Measurements from ENCODE around the gene SPSB1.

Gene SPSB1

GRCh38 chr1:9352377-9353134, 59.9 kb downstream of the SPSB1 start:
- no peak for DNase-seq
- Histone ChIP-seq H3K36me3 (no peaks in the 10 kb centered on the region), H3K27me3 (no peaks in the 10 kb centered on the region), H3K9me3 (no peaks in the 10 kb centered on the region), H3K4me1 (no peaks in the 10 kb centered on the region), H3K4me3 (ENCODE audit: low read depth, low read length) (no peak overlapping the region)
- TF ChIP-seq CTCF (IDR thresholded peaks at IDR 0.05; ENCODE audit: low read depth, low read length): no peak

- H3K9me3 ChIP-seq: no peaks in the 10 kb centered on the region
- no peak for DNase-seq
- no peaks in the 10 kb centered on the region for H3K27me3 ChIP-seq
- no peaks in the 10 kb centered on the region for H3K36me3 ChIP-seq
- no peak for TF ChIP-seq CTCF (IDR thresholded peaks at IDR 0.05; ENCODE audit: low read depth, low read length)
- H3K4me1 ChIP-seq: no peaks in the 10 kb centered on the region
- H3K4me3 ChIP-seq (ENCODE audit: low read depth, low read length): no peak overlapping the region
These were observed 62.8 kb downstream of the SPSB1 start for GRCh38 chr1:9355503-9355902.

- no peak overlapping the region for H3K4me3 ChIP-seq (ENCODE audit: low read depth, low read length)
- H3K4me1 ChIP-seq: no peaks in the 10 kb centered on the region
- H3K27me3 ChIP-seq: no peaks in the 10 kb centered on the region
- no peak for TF ChIP-seq CTCF (IDR thresholded peaks at IDR 0.05; ENCODE audit: low read depth, low read length)
- no peaks in the 10 kb centered on the region for H3K36me3 ChIP-seq
- H3K9me3 ChIP-seq: no peaks in the 10 kb centered on the region
- DNase-seq: no peak
These were observed 63.3 kb downstream of the SPSB1 start for GRCh38 chr1:9356021-9356420.

GRCh38 chr1:9356829-9357466, 64.3 kb downstream of the SPSB1 start:
- no peaks in the 10 kb centered on the region for H3K36me3 ChIP-seq
- no peak for TF ChIP-seq CTCF (IDR thresholded peaks at IDR 0.05; ENCODE audit: low read depth, low read length)
- no peak overlapping the region for H3K4me3 ChIP-seq (ENCODE audit: low read depth, low read length)
- no peak for DNase-seq
- H3K9me3 ChIP-seq: no peaks in the 10 kb centered on the region
- H3K4me1 ChIP-seq: no peaks in the 10 kb centered on the region
- H3K27me3 ChIP-seq: no peaks in the 10 kb centered on the region

GRCh38 chr1:9357958-9358357, 65.3 kb downstream of the SPSB1 start:
- H3K4me1 ChIP-seq: no peaks in the 10 kb centered on the region
- no peak for TF ChIP-seq CTCF (IDR thresholded peaks at IDR 0.05; ENCODE audit: low read depth, low read length)
- no peaks in the 10 kb centered on the region for H3K27me3 ChIP-seq

More at GRCh38 chr1:9357958-9358357, 65.3 kb downstream of the SPSB1 start:
- no peaks in the 10 kb centered on the region for H3K36me3 ChIP-seq
- H3K4me3 ChIP-seq (ENCODE audit: low read depth, low read length): no peak overlapping the region
- H3K9me3 ChIP-seq: no peaks in the 10 kb centered on the region
- no peak for DNase-seq
